Hypothalamus (tissue), 51 donors: ENCODE measurements around the gene EPB41.
"Not testable (repeated sequence)": the region's sequence is repeated elsewhere in the genome, so short reads cannot be mapped to it uniquely, and the experiment has no call there.

Experiments used
- DNase-seq, 51 donors: peaks; one replicate each; lab custom pipeline; 2025; lab: John Stamatoyannopoulos, UW

EPB41 gene

DNA sequence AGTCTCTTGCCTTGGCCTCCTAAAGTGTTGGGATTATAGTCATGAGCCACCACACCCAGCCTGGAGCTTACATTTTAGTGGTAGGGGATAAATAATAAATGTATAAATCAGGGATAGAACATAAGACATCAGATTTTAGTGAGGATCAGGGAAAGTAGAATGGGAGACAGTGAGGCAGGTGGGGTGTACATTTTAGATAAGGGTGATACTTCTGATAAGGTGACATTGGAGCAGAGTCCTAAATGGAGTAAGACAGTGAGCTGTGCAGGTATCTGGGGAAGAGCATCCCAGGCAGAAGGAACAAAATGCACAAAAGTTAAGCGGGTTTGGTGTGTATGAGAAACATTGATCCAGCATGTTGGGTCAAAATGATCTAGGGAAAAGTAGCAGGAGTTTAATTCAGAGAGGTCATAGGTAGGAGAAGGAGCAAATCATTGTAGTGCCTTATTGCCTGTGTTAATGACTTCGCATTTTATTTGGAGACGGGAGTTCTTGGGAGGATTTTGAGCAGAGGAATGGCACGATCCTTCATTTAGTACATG, 11.1 kb downstream of the EPB41 start:
- DNase-seq = no peak

DNA sequence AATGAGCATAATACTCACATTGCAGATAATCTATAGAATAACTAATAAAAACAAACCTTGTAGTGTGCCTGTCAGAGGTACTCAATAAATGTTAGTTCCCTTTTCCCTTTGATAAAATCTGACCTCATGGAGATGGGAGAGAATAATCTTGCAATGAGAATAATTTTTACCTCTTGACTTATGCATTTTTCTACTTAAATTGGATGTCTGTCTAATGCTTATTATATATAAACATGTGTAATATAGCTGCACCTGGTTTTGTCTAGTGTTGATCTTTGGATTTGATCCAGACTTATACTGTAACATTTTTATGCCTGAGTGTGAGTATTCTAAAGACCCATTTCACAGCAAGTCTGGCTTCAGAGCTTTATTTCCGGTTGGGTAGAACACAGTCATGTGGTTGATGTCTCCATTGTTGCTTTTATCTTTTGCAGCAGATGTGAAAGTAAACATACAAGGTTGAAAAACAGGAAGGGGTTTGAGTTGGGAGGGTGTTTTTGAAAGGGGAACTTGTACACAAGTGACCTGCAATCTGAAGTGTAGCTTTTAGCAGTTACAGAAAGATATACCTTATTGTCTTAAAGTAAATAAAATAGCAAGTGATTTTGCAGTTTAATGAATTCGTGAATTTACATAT, 12.4 kb downstream of the EPB41 start:
- DNase-seq = peak in 1 of 51 donors; percentile 3

DNA sequence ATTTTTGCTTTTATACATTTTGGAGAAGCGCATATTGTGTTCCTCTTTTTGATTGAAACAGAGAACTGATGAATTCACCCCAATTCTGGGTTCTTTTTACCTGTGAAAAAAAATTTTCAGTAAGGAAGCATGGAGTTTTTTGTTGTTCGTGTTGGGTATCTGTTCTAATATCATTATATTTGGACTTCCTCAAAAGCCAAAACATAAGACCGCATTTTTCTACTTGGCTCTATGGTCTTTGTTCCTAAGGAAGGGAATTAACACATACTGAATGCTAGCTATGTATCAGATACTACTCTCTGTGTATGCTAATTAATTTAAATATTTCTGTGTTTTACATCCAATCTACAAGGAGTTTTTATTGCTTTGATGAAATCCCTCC, 12.9 kb downstream of the EPB41 start:
- no peak for DNase-seq

DNA sequence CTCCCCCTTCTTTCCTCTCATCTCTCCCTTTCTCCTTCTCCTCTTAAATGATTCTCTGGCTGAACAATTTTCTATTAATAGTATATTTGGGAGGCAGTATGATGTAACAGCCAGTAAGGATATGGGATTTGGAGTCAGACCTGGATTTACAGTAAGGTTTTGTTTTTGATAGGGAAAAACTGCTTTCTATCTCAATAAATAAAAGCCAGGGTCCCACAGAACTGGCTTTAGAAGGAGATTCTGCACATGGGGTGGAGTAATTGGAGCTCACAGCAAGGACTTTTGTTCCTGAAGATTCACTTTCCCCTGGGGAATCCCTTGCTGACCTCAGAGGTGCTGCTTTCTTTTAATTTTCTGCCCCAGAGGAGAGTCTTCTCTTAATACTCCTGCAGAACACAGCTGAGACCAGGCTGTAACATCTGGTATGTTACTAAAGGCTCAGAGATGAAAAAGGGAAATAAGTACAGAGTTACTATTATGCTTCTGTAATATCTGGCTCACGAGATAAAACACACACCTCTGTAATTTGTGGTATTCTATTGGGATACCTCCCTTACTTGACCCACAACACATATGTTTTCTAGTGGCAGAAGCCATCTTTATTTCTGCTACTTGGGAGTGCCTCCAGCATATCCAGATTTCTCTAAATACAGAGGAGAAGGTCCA, 13.4 kb downstream of the EPB41 start:
- no peak for DNase-seq

DNA sequence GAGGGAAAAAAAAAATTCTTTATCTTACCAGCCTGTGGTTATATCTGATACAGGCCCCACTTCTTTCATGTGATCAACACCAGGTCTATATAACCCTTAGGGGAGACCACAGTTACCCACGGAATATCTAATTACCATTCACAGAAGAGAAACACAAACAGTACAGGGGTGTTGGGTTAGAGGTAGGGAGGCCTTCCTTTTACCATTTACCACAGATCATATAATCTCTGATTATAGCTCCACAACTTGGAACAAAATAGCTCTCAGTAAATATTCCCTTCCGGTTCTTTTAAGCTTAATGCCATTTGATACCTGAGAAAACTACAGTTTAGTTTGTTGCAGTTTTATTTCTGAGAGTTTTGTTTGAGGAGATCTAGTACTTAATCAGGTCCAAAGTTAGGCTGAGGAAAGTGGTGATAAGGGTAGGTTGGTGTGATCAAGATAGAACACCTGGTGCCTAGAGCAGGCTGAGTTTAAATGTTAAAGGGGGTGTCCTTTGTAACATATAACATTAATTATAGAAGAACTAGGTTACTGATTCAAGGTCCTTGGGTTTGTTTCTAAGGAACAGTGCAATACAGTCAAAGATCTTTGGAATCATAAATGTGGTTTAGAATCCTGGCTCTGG, 14.1 kb downstream of the EPB41 start:
- no peak for DNase-seq

DNA sequence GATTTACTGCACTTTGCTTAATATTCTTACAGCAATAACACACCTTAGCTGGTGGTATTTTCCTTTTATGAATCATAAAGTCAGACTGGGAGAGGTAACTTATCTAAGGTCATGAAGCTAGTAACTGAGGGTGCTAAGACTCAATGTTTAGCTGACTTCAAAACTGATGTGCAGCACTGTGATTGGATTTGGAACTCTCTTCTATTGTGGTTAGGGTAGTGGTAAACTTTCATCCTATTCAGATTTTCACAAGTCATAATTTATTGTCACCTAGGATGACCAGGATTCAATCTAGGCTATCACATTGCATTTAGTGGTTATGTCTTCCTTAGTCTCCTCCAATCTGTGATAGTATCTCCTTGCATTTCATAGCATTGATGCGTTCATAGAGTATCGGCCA, 18.9 kb downstream of the EPB41 start:
- DNase-seq = no peak

DNA sequence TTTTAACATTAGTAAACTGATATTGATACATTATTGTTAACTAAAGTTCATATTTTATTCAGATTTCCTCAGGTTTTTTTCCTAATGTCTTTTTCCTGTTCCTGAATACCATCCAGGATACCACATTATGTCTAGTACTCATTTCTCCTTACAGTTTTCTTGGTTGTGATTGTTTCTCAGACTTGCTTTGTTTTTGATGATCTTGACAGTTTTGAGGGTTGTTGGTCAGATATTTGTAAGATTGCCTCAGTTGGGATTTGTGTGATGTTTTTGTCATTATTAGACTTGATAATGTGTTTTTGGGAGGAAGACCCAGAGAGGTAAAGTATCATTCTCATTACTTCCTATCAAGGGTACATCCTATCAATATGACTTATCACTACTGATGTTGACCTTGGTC, 19.5 kb downstream of the EPB41 start:
- no peak for DNase-seq

DNA sequence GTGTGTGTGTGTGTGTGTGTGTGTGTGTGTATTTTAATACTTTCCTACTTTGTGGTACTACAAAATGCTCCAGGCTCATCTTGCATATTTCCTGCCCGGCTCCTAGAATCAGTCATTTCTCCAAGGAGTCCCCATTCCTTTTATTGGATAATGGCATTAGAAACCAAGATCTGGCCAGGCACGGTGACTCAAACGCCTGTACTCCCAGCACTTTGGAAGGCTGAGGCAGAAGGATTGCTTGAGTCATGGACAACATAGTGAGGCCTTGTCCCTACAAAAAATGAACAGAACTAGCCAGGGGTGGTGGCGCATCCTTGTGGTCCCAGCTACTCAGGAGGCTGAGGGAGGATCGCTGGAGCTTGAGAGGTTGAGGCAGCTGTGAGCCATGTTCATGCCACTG, 20.3 kb downstream of the EPB41 start:
- no peak for DNase-seq

DNA sequence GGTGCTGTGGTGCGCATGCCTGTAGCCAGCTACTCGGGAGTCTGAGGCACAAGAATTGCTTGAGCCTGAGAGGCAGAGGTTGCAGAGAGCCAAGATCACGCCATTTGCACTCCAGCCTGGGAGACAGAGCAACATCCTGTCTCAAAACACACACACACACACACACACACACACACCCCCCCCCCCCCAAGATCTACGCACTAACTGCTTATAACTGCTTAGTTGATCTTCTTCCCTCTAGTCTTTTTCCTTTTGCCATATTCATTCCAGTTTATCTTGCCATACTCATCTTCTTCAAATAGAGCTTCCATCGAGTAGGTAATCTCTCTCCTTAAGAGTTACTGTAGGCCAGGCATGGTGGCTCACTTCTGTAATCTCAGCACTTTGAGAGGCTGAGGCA, 20.9 kb downstream of the EPB41 start:
- DNase-seq = no peak

DNA sequence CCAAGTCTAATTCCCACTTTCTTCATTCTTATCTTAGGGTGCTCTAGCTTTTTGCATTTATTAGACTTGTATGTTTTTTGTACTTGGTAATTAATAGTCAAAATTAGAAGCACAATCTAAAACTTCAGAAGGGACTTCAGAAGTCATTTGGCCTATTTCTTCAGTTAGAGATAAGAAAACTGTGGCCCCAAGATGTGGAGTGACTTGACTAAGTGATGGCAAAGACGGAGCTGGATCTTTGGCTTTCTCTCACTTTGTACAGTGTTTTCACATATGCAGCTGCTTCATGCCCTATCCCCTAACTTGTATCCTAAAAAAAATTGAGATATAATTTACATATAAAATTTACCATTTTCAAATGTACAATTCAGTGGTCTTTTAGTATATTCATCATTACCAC, 21.7 kb downstream of the EPB41 start:
- no peak for DNase-seq

DNA sequence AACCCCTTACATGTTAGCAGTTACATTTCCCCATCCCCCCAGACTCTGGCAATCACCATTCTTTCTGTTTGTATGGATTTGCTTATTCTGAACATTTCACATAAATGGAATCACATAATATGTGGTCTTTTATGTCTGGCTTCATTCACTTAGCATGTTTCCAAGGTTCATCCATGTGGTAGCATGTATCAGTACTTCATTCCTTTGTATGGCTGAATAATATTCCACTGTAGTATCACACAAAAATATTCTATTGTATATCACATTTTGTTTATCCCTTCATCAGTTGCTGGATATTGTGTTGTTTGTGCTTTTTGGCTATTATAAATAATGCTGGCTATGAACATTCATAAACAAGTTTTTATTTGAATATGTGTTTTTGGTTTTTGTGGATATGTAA, 22.2 kb downstream of the EPB41 start:
- no peak for DNase-seq

DNA sequence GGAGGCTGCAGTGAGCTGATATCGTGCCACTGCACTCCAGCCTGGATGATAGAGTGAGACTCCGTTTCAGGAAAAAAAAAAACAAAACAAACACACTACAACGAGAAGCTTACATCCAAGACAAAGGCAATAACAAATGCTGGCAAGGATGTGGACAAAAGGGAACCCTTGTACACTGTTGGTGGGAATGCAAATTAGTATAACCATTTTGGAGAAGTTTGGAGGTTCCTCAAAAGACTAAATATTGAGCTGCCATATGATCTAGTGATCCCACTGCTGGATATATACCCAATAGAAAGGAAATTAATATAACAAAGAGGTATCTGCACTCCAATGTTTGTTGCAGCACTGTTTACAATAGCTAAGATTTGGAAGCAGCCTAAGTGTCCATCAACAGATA, 29.2 kb downstream of the EPB41 start:
- not testable (repeated sequence) for DNase-seq

DNA sequence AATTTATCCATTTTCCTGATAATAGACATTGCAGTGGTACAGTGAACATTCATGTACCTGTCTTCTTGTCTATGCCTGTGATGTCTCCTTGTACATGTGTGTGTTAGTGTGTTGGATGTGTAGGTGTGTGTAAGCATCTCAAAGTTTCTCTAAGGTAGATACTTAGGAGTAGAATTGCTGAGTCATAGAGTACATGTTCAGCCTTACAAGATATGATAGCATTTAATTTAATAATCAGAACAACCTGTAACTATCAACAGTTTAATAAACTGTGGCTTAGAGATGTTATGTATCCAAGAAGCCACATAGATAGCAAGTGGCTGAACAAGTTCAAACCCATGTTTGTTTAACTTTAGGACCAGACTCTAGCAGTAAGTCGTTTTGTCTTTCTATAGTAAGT, 35.6 kb downstream of the EPB41 start:
- no peak for DNase-seq

DNA sequence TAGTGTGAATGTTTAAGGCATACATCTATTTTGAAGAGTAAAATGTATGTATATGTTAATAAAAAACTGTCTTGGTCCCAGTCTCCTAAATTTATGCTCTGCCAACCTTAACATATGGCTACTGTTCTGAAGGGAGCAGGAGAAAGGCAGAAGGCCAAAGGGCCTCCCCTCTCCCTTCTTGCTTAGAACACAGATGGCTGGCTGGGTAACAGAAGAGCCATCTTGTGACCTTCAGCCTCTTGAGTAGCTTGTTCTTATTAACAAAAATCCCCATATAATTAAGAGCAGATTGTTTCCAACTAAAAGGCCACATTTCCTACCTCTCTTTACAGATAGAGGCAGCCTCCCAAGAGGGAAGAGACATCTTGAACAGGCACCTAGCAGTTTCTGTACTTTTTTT, 36.1 kb downstream of the EPB41 start:
- DNase-seq = no peak

DNA sequence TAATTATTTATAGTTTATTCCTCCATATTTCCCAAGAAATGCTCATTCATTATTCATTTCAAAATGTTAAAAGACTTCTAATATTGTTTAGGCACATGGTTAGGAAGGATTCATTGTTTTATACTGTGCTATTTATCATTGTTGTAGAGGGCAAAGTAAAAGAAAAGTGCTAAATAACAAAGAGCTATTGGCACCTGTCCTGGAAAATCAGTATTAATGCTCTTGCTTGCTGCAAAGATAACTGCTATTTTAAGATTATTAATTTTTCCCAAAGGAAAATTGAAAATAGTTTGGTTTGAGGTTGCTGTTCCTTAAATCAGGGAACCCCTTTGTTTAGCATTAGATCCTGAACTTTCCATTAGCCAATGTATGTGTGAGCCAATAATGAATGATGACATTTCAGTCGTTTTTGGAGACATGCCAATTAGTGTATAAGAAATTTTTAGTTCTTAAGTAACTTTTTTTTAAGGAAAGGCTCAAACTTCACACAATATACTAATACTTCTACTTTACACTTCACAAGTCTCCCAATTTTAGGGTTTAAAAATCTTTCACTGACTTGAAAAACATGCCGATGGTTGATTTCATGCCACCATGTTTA, 39.9 kb downstream of the EPB41 start:
- no peak for DNase-seq

DNA sequence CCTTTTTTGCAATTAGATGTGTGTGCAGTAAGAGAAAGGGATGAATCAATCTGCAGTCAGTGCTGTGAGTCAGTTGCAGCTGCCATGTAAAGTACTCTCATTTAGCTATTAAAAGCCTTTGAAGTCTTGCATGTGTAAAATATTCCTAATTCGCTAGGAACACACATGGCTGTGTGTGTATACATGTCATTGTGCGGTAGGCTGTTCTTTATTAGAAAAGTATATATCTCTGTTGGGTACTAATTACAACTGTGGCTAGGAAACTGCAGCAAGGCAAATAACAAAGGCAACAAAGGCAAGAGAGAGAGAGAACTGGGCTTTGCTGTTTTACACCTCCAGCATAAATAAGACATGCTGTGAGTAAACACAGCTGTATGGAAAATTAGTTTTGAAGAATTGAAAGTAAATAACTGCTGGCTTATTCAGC, 41.7 kb downstream of the EPB41 start:
- DNase-seq = peak in 2 of 51 donors; percentile 1 to 4

DNA sequence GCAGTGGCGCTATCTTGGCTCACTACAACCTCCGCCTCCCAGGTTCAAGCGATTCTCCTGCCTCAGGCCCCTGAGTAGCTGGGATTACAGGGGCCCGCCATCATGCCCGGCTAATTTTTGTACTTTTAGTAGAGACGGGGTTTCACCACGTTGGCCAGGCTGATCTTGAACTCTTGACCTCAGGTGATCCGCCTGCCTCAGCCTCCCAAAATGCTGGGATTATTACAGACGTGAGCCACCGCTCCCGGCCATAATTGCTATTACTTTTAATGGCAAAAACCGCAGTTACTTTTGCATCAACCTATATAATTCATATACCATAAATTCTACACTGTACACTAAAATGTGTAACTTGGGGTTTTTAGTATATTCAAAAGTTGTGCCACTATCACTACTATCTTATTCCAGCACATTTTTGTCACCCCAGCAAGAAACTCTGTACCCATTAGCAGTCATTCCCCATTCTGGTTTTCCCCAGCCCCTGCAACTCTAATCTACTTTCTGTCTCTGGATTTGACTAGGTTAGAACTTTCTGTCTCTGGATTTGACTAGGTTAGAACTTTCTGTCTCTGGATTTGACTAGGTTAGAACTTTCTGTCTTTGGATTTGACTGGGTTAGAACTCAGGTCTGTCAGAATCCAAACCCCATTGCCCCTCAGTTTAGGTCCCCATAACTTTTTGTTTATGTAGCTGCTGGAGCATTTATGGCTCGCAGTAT, 47.9 kb downstream of the EPB41 start:
- DNase-seq = not testable (repeated sequence)

DNA sequence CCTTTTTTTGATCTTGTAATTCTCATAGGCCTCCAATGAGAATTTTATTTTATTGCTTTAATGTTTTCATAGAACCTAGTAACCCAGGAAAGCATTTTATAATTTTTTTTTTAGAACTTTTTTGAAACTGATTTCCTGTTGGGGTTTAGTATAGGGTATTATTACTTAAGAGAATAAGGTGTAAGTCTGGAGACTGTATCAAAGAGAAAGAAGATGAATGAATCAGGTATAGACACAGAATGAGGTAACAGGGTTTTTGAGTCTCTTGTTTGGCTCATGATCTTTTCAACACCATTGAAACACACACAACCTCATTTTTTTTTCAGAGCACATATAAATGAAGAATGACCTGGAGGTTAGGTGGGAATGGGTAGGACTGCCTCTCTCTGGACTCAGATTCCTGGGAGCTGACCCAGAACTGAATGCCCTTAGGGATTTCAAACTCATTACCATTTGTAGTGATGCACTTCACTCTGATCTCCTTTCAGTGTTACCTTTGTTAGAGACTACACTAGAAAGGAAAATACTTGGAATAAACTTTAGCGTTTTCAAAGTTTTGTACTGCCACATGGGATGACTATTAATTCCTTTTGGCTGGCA, 51.0 kb downstream of the EPB41 start:
- no peak for DNase-seq

DNA sequence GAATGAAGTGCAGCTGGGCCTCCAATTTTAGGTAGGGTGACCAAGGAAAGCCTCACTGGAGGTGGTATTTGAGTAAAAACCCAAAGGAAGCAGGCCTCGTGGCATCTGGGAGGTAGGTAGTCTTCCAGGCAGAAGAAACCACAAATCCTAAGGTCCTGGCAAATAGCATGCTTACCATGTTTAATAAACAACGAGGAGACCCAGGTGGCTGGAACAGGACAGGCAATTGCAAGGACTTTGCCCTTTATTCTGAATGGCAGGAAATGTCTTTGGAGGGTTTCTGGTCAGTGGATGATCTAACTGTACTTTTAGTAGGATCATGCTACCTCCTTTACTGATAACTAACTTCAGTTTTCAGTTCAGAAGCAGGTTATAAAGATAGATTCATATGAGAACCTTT, 52.2 kb downstream of the EPB41 start:
- no peak for DNase-seq

DNA sequence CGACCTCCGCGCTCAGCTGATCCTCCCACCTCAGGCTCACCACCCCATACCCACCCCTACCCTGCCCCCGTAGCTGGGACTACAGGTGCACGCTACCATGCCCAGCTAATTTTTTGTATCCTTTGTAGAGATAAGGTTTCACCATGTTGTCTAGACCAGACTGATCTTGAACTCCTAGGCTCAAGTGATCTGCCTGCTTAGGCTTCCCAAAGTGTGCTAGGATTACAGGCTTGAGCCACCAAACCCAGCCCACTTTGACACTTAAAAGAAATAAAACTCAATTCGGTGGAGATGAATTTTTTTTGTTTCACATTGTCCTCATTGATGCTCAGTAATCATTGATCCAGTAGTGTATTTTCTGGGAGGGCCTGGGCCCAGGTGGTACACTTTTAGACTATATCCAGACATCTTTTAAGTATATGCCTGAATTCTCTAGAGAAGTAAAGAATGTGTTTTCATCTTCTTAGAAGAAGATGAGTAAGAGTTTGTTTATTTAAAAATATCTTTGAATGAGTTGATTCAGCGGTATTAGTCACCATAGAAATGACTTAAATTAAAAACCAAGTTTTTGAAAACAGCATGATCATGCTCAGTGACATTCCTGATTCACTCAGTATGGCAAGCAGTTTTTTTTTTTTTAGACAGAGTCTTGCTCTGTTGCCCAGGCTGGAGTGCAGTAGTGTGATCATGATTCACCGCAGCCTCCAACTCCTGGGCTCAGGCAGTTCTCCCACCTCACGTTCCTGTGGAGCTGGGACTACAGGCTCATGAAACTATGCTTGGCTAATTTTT, 57.8 kb downstream of the EPB41 start:
- DNase-seq = peak in 2 of 51 donors; percentile 19
